Dedifferentiated amniotic fluid mesenchymal stem cell (primary cell): ENCODE results near the gene SLC22A7.

Experiments used
- DNase-seq: peaks from one replicate; pipeline ENCODE4 v3.0.0-alpha.2; 2016; ENCODE audit errors: extremely low spot score

SLC22A7 gene

GRCh38 chr6:43267619-43268354 lies 30.3 kb upstream of the SLC22A7 start:
- DNase-seq, result no peak

DNA sequence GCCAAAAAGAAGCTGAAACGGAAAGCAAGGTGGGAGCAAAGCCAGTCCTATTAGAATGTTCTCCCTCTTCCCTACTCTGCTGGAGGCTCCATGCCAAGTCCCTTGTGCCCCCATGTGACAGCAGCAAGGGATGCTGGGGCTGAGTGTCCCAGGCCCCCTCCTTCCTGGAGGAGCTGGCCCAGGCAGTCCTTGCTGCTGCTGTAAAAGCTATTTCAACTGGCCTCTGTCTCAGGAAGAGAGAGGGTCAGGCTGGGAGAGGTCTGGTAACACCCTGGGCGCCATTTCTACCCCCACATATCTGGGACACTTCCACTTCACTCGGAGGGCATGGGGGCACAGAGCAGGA lies 29.7 kb upstream of the SLC22A7 start:
- no peak for DNase-seq

DNA sequence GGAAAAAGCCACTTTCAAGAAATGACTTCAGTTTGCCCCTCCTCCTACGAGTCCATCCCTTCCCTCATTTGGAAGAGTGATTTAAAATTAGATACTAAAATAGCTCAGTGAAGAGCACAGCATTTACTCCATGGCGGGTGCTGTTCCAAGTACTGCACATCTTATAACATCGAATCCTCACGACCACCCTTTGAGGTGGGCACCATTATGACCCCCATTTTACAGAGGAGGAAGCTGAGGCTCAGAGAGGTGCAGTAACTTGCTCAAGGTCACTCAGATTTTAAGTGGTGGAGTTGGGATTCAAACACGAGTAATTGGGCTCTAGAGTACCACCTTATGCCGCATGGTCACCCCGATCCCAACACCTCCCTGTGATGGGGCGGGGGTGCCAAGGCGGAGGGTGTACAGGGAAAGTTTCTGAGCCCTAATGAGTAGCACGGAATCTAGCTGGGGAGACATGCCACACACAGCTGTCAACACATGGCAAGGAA lies 29.2 kb upstream of the SLC22A7 start:
- no peak for DNase-seq

DNA sequence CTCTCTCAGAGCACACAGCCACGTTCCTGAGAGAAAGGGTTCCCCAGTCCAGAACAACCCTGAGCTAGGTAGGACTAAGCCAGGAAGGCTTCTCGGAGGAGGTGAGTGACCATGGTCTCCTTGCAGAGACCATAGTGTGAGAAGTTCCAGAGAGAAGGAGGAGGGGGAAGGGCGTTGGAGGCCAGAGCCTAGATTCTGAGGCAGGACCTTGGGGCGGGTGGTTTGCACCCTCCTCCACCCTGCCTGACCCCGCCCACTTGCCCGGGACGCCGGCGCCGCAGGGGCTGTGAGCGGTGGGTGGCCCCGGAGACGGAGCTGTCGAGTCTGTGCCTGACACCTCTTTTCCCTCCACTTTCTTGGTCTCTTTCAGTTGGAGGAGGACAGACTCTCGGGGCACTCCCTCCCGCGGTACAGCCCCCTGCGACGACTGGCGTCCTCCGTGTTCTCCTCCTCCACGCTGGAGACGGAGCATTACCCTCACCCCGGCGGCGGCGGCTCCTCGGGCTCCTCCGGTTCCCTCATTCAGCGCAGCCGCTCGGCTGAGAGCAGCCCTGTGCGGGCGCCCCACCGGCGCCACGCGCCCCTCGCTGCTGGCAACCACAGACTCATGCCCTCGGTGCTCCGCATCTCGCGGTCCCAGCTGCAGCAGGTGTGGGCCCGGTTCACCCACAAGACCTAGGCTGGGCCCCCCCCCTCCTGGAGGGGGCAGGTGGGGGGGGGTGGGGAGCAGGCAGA lies 28.6 kb upstream of the SLC22A7 start:
- DNase-seq, result no peak

GRCh38 chr6:43271103-43271815 lies 26.8 kb upstream of the SLC22A7 start:
- DNase-seq, result no peak

DNA sequence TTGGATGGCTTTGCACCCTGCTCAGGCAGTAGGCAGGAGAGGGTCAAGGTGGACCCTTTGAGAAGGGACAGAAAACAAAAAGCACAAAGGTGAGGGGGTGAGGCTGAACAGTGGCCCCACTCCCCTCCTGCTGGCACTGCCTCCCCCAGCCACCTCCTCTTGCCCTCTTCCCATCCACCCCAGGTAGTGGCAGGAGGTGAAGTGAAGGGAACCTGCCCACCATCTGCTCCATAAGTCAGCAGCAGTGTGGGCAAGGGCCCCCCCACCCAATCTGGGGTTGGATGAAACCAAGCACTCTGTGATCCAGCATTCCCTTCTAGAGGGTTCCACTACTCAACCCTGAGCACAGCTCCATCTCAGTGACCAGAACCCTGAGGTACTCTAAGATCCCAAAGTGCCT lies 26.1 kb upstream of the SLC22A7 start:
- DNase-seq, result no peak

- DNase-seq, result no peak
These were observed 24.4 kb upstream of the SLC22A7 start for GRCh38 chr6:43273707-43274106.

DNA sequence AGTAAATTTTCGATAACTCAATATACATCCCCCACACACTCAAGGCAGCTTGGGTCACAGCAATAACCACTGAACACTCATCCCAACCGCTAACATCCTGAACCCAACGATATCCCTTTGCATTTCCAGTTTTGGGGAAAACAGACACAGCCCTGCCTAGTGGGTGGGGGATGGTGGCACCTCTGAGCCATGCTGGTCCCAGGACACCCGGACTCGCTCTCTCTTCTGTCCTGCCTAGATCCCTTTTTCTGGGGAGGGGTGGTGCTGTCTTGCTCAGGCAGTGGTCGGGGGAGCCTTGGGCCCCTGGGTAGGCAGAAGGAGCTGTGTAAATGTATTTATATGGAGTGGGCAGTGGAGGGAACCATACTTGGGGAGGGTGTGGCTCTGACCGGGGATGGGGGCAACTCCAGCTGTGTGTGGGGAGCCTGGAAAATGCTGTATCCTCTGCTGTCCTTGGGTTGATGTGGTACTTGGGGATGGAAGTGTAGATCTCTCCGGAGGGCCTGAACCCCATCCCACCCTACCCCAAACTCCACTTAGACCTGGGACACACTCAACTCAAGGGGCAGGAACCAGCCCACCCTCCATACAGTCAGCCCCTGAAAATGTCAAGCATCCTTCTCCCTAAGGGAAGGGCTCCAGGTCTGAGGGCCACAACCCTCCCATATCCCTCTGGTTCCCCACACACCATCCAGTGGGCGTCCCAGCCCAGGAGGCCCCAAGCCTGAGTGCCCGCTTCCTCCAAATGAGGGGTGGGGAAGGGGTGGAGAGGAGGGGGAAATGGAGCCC lies 23.7 kb upstream of the SLC22A7 start:
- DNase-seq, result no peak

GRCh38 chr6:43274916-43275597 lies 23.0 kb upstream of the SLC22A7 start:
- no peak for DNase-seq

DNA sequence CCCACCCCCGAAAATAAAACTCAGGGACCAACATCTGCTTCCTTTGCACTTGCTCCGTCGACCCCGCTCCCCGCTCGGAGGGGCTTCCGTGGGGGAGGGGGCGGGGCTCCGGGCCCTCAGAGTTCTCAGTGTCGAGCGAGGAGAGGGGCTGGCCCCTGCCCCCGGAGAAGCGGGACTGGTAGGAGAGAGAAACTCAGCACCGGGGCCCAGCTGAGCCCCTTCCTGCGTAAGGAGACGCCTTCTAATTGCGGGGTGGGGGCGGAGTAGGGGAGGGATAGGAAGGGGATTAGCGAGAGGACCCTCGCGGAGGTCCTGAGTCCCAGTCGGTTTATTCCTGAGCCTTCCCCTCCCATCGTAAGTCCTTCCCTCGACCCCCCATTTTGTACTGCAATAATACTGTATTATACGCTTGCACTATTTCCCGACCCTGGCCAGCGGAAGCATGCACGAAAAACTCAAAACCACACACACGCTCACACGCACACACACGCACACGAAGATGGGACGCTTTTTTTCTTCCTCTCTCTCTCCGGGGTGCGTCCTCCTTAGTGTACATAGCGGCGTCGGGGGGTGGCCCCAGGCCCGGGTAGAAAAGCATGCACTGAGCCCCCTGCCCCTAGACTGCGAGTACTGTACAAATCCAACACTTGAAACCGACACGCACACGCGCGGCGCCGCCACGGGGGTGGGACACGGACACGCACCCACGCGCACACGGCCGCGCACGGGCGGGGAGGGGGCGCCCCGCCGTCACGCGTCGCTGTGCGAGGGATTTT lies 22.1 kb upstream of the SLC22A7 start:
- no peak for DNase-seq

- no peak for DNase-seq
These were observed 21.3 kb upstream of the SLC22A7 start for GRCh38 chr6:43276577-43277305.

DNA sequence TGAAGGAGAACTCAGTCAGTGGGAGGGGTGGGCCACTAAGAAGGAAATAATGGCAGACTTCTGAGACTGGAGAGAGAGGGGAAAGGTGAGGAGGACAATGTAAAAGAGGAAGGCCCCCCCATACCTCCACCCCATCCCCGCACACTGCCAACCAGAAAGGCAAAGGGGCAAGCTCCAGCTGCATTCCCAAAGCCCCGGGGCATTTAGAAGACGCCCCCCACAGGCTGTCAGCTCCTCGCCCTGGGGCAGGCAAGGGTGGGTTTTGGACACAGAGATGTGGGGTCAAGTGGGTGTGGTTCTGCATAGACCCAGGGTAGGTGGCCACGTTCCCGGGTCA lies 20.8 kb upstream of the SLC22A7 start:
- no peak for DNase-seq

DNA sequence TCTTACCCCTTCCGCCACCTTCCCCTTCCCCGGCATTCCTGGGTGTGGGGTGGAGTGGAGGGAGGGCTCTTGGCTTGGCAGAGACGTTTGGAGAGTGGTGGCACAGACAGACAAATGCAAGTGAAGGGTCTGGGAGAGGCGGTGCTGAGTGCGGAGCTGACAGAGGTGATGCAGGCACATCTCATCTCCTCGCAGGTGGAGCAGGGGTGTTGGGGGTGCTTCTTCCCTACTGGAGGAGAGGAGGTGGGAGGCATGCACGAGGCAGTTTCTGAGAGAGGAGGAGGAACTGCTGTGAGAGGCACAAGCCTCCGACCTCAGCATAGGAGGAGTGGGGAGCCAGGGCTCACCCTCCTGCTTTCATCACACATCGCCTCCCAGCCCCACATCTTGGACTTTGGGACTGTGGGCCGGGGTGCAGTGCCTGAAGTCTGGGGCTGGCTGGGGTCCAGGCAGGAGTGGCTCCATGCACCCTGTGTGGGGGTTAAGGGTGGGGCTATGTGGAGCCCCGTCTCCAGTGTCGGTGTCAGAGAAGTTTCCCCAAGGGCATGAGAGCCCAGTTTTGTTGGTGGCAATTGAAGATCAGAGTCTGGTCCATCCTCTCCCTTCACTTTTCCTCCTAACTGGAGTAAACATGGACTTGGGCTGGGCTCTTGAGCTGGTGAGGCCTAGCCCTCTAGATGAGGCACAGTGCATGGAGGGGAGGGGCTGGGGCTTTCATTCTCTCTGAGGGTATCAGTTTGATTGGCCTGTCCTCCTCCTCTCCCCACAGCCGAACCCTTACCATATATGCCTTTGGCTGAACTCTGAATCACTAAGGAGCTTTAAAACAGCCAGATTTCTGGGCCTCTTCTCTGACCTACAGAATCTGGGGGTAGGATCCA lies 20.2 kb upstream of the SLC22A7 start:
- no peak for DNase-seq

GRCh38 chr6:43278524-43279078 lies 19.5 kb upstream of the SLC22A7 start:
- DNase-seq, result no peak

DNA sequence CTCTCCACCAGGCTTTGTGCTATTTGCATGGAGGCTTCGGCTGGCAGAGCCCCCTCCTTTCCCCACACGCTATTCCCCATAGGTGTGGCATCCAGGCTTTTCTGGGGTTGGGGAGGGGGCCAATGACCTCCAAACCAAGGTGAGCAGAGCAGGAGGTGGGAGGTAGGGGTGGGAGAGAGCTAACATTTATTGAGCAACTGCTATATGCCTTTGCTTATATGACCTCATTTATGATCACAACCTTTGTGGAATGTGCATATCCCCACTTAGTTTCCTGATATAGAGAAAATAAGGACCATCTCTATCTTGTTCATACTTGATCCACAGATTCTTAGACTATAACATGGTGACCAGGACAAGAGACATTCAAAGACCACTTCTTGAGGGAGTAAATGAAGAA lies 17.8 kb upstream of the SLC22A7 start:
- DNase-seq, result no peak

- DNase-seq, result no peak
These were observed 16.0 kb upstream of the SLC22A7 start for GRCh38 chr6:43282060-43282459.

GRCh38 chr6:43282636-43283513 lies 15.2 kb upstream of the SLC22A7 start:
- no peak for DNase-seq

GRCh38 chr6:43283514-43283901 lies 14.6 kb upstream of the SLC22A7 start:
- DNase-seq, result no peak
